ENCODE data around the gene ZNF428. TPM values are rescaled to one million over a fixed set of nuclear protein-coding genes. Genes with fewer than 3 reads are reported as not detected.
"Not testable (repeated sequence)": the region's sequence is repeated elsewhere in the genome, so short reads cannot be mapped to it uniquely, and the experiment has no call there.

Gene ZNF428
- total and polyA plus RNA-seq, 2 donors from 2014 or later, result 44.3 to 95.4 TPM

DNA sequence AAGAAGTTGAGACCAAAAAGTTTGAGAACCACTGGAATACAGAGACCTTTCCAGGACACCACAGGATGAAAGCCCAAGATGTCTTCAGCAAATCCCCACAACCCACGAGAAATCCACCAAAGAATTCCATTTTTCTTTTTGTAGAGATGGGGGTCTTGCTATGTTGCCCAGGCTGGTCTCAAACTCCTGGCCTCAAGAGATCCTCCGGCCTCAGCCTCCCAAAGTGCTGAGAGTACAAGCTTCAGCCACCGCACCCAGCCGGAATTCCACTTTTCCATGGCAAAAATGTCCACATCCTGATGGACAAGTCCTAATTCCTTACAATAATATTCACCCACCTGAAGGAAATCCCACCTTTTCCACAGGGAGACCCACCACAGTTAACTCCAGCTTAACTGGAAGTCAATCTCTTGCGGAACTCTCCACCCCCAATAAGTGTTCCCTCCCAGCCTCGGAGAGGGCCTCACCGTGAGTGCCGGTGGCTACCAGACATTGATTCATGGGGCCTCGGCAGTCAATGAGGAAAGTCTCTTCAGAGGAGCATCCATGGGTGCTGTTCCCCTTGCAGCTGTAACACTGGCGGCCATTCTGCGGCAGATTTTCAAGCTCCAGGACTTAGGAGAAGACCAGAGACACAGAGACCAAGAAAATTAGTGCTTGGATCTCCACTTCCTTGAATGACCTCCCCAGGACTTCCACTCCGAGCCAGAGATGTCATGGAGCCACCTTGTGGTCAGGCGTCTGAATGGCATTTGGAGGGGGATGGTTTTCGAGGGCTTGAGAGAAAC lies 32.5 kb upstream of the ZNF428 start:
- TF ChIP-seq CTCF (IDR thresholded peaks at IDR 0.05; ENCODE audit: borderline replicate concordance, extremely low read depth, insufficient read depth), result peak; percentile 83
- Histone ChIP-seq H3K27me3 (ENCODE audit: control insufficient read depth, insufficient read depth, low read length) (no peaks in the 10 kb centered on the region), H3K4me3 (ENCODE audit: low read length in 3 of 3) (peak overlapping the region in 1 of 3 donors; percentile 58), H3K9me3 (ENCODE audit: control insufficient read depth in 2 of 3, insufficient read depth in 1 of 3, low read length in 3 of 3) (no peaks in the 10 kb centered on the region), H3K27ac (ENCODE audit: low read depth in 2 of 2, low read length in 2 of 2) (no peak overlapping the region), H3K9ac (ENCODE audit: low read length in 3 of 3) (peak overlapping the region in 1 of 3 donors; percentile 38), H3K4me1 (ENCODE audit: control insufficient read depth in 2 of 3, insufficient read depth in 2 of 3, low read depth in 1 of 3, low read length in 3 of 3) (peaks cover 0 to 3% (median 0%) of the 10 kb centered on the region in 3 donors), H3K36me3 (ENCODE audit: control insufficient read depth in 2 of 3, insufficient read depth in 3 of 3, low read length in 3 of 3) (no peaks in the 10 kb centered on the region)
- intact Hi-C loops (cut with DNase I), result no loop called here
- FAIRE-seq (no peak), DNase-seq (peak in 4 of 5 donors; percentile 64 to 87 (median 70))

DNA sequence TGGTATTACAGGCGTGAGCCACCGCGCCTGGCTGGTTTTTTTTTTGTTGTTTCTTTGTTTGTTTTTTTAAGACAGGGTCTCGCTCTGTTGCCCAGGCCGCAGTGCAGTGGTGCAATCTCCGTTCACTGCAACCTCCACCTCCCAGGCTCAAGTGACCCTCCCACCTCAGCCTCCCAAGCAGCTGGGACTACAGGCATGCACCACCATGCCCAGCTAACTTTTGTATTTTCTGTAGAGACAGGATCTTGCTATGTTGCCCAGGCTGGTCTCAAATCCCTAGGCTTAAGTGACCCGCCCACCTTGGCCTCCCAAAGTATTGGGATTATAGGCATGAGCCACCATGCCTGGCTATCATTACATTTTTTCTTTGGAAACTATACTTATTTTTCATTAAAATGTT lies 30.8 kb upstream of the ZNF428 start:
- FAIRE-seq; H3K4me3 ChIP-seq (ENCODE audit: low read length in 3 of 3); H3K36me3 ChIP-seq (ENCODE audit: control insufficient read depth in 2 of 3, insufficient read depth in 3 of 3, low read length in 3 of 3); H3K4me1 ChIP-seq (ENCODE audit: control insufficient read depth in 2 of 3, insufficient read depth in 2 of 3, low read depth in 1 of 3, low read length in 3 of 3); H3K9me3 ChIP-seq (ENCODE audit: control insufficient read depth in 2 of 3, insufficient read depth in 1 of 3, low read length in 3 of 3); H3K27me3 ChIP-seq (ENCODE audit: control insufficient read depth, insufficient read depth, low read length); DNase-seq; intact Hi-C loops (cut with DNase I); H3K9ac ChIP-seq (ENCODE audit: low read length in 3 of 3); H3K27ac ChIP-seq (ENCODE audit: low read depth in 2 of 2, low read length in 2 of 2): not testable (repeated sequence)

GRCh38 chr19:43649514-43649913 lies 30.1 kb upstream of the ZNF428 start:
- no peak overlapping the region for H3K27ac ChIP-seq (ENCODE audit: low read depth in 2 of 2, low read length in 2 of 2)
- H3K4me1 ChIP-seq (ENCODE audit: control insufficient read depth in 2 of 3, insufficient read depth in 2 of 3, low read depth in 1 of 3, low read length in 3 of 3), result peaks cover 0 to 3% (median 0%) of the 10 kb centered on the region in 3 donors
- H3K27me3 ChIP-seq (ENCODE audit: control insufficient read depth, insufficient read depth, low read length), result no peaks in the 10 kb centered on the region
- no peaks in the 10 kb centered on the region for H3K9me3 ChIP-seq (ENCODE audit: control insufficient read depth in 2 of 3, insufficient read depth in 1 of 3, low read length in 3 of 3)
- no peak for TF ChIP-seq CTCF (IDR thresholded peaks at IDR 0.05; ENCODE audit: borderline replicate concordance, extremely low read depth, insufficient read depth)
- FAIRE-seq (no peak), DNase-seq (no peak)
- H3K4me3 ChIP-seq (ENCODE audit: low read length in 3 of 3), result no peak overlapping the region
- no peaks in the 10 kb centered on the region for H3K36me3 ChIP-seq (ENCODE audit: control insufficient read depth in 2 of 3, insufficient read depth in 3 of 3, low read length in 3 of 3)
- intact Hi-C loops (cut with DNase I), result no loop called here
- no peak overlapping the region for H3K9ac ChIP-seq (ENCODE audit: low read length in 3 of 3)

DNA sequence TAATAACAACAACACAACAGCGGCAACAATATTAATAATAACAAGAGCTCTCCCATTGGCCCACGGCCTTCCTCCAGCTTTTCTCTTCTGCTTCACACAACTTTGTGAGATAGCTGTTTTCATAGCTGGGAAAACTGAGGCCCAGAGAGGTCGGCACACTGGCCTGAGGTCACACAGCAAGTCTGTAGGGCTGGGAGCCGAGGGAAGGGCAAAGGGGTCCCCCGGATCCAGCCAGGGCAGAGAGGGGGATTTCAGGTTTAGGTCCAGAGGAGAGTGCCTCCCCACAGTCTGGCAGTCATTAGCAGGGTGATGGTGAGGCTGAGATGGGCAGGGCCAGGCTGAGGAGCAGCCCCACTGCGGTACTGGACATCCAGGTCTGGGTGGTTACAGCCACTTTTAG lies 29.2 kb upstream of the ZNF428 start:
- Histone ChIP-seq H3K4me3 (ENCODE audit: low read length in 3 of 3) (no peak overlapping the region), H3K9me3 (ENCODE audit: control insufficient read depth in 2 of 3, insufficient read depth in 1 of 3, low read length in 3 of 3) (no peaks in the 10 kb centered on the region), H3K9ac (ENCODE audit: low read length in 3 of 3) (no peak overlapping the region), H3K36me3 (ENCODE audit: control insufficient read depth in 2 of 3, insufficient read depth in 3 of 3, low read length in 3 of 3) (no peaks in the 10 kb centered on the region), H3K27ac (ENCODE audit: low read depth in 2 of 2, low read length in 2 of 2) (no peak overlapping the region), H3K27me3 (ENCODE audit: control insufficient read depth, insufficient read depth, low read length) (no peaks in the 10 kb centered on the region), H3K4me1 (ENCODE audit: control insufficient read depth in 2 of 3, insufficient read depth in 2 of 3, low read depth in 1 of 3, low read length in 3 of 3) (peaks cover 0 to 3% (median 0%) of the 10 kb centered on the region in 3 donors)
- FAIRE-seq, result no peak
- intact Hi-C loops (cut with DNase I), result no loop called here
- TF ChIP-seq CTCF (IDR thresholded peaks at IDR 0.05; ENCODE audit: borderline replicate concordance, extremely low read depth, insufficient read depth), result no peak
- DNase-seq, result no peak

Measured in kidney (tissue), 14 donors.